Activated naive CD8-positive, alpha-beta T cell treated with anti-CD3 and anti-CD28 coated beads, Interleukin-2, amount 50 U/mL, for 24 hours (primary cell): Measurements from ENCODE around the gene LRRC74B.
"Not testable (repeated sequence)": the region's sequence is repeated elsewhere in the genome, so short reads cannot be mapped to it uniquely, and the experiment has no call there.

Source experiments
- ATAC-seq: fragments of 150-1000 bp; cut with Tn5 transposase; one replicate; pipeline ENCODE4 v1.10.0; 2021
- DNase-seq: peaks from one replicate; pipeline ENCODE4 v3.0.0; 2021
- H3K27ac Mint-ChIP-seq: one replicate; pipeline ENCODE4 v1.8.0; 2021; ENCODE audit warnings: mild to moderate bottlenecking, mixed read lengths
- H3K27me3 Mint-ChIP-seq: one replicate; pipeline ENCODE4 v1.8.0; 2021; ENCODE audit warnings: mixed read lengths
- H3K36me3 Mint-ChIP-seq: one replicate; pipeline ENCODE4 v1.8.0; 2021; ENCODE audit warnings: low read depth, mixed read lengths
- H3K4me1 Mint-ChIP-seq: one replicate; pipeline ENCODE4 v1.8.0; 2021; ENCODE audit warnings: mixed read lengths
- H3K4me3 Mint-ChIP-seq: one replicate; pipeline ENCODE4 v1.8.0; 2021; ENCODE audit warnings: mild to moderate bottlenecking, moderate library complexity, mixed read lengths
- H3K9me3 Mint-ChIP-seq: one replicate; pipeline ENCODE4 v1.8.0; 2021; ENCODE audit warnings: mixed read lengths

The LRRC74B gene

GRCh38 chr22:21069375-21069774, 23.6 kb downstream of the LRRC74B start:
- Mint-ChIP-seq H3K4me3 (no peak overlapping the region), H3K27me3 (peaks cover 2% of the 10 kb centered on the region), H3K36me3 (no peaks in the 10 kb centered on the region), H3K4me1 (peaks cover 5% of the 10 kb centered on the region), H3K27ac (no peak overlapping the region), H3K9me3 (no peaks in the 10 kb centered on the region)
- ATAC-seq (no peak), DNase-seq (no peak)

- Mint-ChIP-seq H3K36me3 (no peaks in the 10 kb centered on the region), H3K27me3 (no peaks in the 10 kb centered on the region), H3K9me3 (no peaks in the 10 kb centered on the region), H3K4me3 (no peak overlapping the region), H3K27ac (no peak overlapping the region), H3K4me1 (peaks cover 5% of the 10 kb centered on the region)
- no peak for DNase-seq
- no peak for ATAC-seq
These were observed 25.2 kb downstream of the LRRC74B start for GRCh38 chr22:21070690-21071615.

DNA sequence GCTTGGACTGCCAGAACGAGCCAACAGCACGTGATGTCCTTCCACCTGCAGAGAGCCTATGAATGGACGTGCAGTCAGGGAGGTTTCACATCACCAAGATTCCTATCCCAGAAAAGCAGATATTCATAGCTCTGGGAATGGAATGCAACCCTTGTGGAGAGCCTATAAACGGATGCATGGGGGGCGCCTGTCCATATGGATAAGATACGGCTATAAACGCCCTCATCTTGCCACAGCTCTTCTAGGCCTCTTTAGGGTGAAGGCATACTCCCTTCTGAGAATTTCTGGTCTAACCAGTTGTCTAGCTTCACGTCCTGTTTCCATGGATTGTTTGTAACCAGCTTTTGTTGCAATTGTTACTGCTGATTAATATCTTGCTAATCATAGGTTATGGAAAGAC, 26.1 kb downstream of the LRRC74B start:
- not testable (repeated sequence) for ATAC-seq, H3K4me3 Mint-ChIP-seq, H3K27ac Mint-ChIP-seq, H3K27me3 Mint-ChIP-seq, H3K9me3 Mint-ChIP-seq, DNase-seq, H3K4me1 Mint-ChIP-seq, H3K36me3 Mint-ChIP-seq

GRCh38 chr22:21073023-21073422, 27.3 kb downstream of the LRRC74B start:
- no peaks in the 10 kb centered on the region for H3K27me3 Mint-ChIP-seq
- DNase-seq: no peak
- H3K4me3 Mint-ChIP-seq: no peak overlapping the region
- no peak overlapping the region for H3K27ac Mint-ChIP-seq
- H3K9me3 Mint-ChIP-seq: no peaks in the 10 kb centered on the region
- H3K36me3 Mint-ChIP-seq: no peaks in the 10 kb centered on the region
- ATAC-seq: no peak
- peaks cover 4% of the 10 kb centered on the region for H3K4me1 Mint-ChIP-seq

DNA sequence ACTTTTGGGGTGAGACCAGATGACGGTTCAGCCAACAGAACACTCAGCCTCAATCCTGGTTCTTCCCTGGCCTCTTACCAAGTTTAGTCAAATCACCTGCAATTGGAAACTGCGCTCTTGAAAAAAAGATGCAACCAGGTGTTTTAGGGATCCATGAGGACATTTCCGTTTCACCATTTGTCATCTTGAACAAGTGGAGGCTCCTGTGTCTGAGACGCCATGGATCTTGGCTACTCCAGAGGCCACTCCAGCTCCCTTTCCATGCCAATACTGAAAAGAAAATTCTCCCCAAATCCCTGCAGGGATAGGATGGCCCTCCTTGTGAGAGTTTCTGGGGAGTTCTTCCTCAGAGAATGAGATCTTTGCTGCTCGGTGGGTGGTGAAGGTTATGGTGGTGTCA, 27.7 kb downstream of the LRRC74B start:
- H3K9me3 Mint-ChIP-seq: no peaks in the 10 kb centered on the region
- no peak overlapping the region for H3K27ac Mint-ChIP-seq
- H3K27me3 Mint-ChIP-seq: no peaks in the 10 kb centered on the region
- H3K4me3 Mint-ChIP-seq: no peak overlapping the region
- ATAC-seq: no peak
- H3K36me3 Mint-ChIP-seq: no peaks in the 10 kb centered on the region
- H3K4me1 Mint-ChIP-seq: no peaks in the 10 kb centered on the region
- DNase-seq: no peak

- H3K9me3 Mint-ChIP-seq: no peaks in the 10 kb centered on the region
- ATAC-seq: no peak
- no peak overlapping the region for H3K4me3 Mint-ChIP-seq
- no peaks in the 10 kb centered on the region for H3K36me3 Mint-ChIP-seq
- H3K4me1 Mint-ChIP-seq: no peaks in the 10 kb centered on the region
- no peaks in the 10 kb centered on the region for H3K27me3 Mint-ChIP-seq
- DNase-seq: no peak
- H3K27ac Mint-ChIP-seq: no peak overlapping the region
These were observed 28.5 kb downstream of the LRRC74B start for GRCh38 chr22:21074102-21074715.

- H3K4me1 Mint-ChIP-seq: no peaks in the 10 kb centered on the region
- H3K9me3 Mint-ChIP-seq: no peaks in the 10 kb centered on the region
- DNase-seq (no peak), ATAC-seq (no peak)
- no peaks in the 10 kb centered on the region for H3K36me3 Mint-ChIP-seq
- H3K27me3 Mint-ChIP-seq: no peaks in the 10 kb centered on the region
- H3K4me3 Mint-ChIP-seq: no peak overlapping the region
- H3K27ac Mint-ChIP-seq: no peak overlapping the region
These were observed 29.9 kb downstream of the LRRC74B start for GRCh38 chr22:21075516-21076138.

GRCh38 chr22:21076912-21077625, 31.3 kb downstream of the LRRC74B start:
- ATAC-seq: no peak
- Mint-ChIP-seq H3K36me3 (no peaks in the 10 kb centered on the region), H3K9me3 (no peaks in the 10 kb centered on the region), H3K4me1 (no peaks in the 10 kb centered on the region), H3K27ac (no peak overlapping the region), H3K27me3 (peaks cover 1% of the 10 kb centered on the region), H3K4me3 (no peak overlapping the region)
- DNase-seq: no peak

DNA sequence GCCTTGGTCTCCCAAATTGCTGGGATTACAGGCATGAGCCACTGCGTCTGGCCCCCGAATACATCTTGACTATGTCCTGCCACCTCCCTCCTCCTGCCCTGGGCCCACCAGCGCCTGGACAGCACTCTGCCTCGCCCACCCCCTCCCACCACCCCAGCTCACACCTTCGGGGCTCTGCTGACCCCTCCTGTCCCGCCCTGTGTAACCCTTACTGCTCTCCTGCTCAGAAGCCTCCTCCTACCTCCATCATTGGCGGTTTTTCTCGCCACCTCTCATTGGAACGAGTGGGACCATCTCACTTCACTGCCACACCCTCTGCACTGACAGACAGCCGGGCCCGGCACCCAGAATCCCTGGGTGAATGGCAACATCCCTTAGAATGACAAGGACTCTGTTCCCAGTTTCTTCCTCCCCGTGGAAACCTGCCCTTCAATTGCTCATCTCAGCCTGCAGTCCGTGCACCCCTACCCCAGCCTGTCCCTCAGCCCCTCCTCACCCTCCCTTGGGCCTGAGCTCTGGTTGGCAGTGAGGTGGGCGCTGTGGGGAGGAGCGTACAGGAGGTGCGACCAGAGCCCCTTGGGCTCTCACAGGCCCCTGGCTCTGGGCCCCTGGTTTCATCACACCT, 32.2 kb downstream of the LRRC74B start:
- Mint-ChIP-seq H3K27ac (no peak overlapping the region), H3K4me3 (no peak overlapping the region), H3K4me1 (no peaks in the 10 kb centered on the region), H3K27me3 (peaks cover 1% of the 10 kb centered on the region), H3K9me3 (no peaks in the 10 kb centered on the region), H3K36me3 (no peaks in the 10 kb centered on the region)
- no peak for DNase-seq
- no peak for ATAC-seq

DNA sequence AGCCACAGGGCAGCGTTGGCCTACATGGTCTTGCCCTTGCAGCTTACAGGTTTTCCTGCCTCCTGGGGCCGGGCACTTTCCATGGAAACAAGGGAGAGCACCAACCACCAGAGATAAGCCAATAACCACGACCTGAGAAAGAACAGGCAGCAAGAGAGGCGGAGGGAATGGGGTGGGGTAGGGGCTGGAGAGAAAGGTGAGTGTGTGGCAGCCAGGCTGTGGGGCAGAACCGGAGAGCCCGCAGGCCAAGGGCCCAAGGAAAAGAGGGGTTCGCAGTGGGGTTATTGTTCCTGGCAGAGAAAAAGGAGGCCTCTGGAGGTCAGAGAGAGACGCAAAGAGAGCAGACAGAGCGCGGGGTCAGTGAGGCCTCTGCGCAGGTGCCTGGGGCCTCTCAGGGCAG, 33.2 kb downstream of the LRRC74B start:
- H3K4me3 Mint-ChIP-seq: no peak overlapping the region
- H3K36me3 Mint-ChIP-seq: no peaks in the 10 kb centered on the region
- ATAC-seq (no peak), DNase-seq (no peak)
- H3K27me3 Mint-ChIP-seq: peaks cover 1% of the 10 kb centered on the region
- H3K9me3 Mint-ChIP-seq: no peaks in the 10 kb centered on the region
- no peaks in the 10 kb centered on the region for H3K4me1 Mint-ChIP-seq
- no peak overlapping the region for H3K27ac Mint-ChIP-seq

DNA sequence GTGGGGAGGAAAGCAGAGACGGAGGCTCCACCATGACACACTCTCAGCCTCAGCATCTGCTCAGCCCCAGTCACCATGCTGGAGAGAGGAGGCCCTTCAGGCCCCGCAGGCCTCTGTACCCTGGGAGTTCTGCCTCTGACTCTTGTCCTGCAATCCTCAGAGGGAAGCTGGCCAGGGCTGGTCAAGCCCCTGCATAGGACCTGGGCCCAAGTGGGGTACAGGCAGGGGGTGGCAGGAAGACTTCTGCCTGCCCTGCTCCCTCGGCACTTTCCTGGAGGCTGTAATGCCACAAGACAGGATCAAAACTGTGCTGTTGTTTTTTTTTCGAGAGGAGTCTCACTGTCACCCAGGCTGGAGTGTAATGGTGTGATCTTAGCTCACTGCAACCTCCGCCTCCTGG, 33.7 kb downstream of the LRRC74B start:
- Mint-ChIP-seq H3K9me3 (no peaks in the 10 kb centered on the region), H3K4me3 (no peak overlapping the region)
- ATAC-seq: no peak

GRCh38 chr22:21080435-21081137, 34.8 kb downstream of the LRRC74B start:
- peaks cover 1% of the 10 kb centered on the region for H3K27me3 Mint-ChIP-seq
- H3K27ac Mint-ChIP-seq: no peak overlapping the region
- no peak for ATAC-seq

More for the DNA sequence above, 33.7 kb downstream of the LRRC74B start:
- DNase-seq: no peak
- H3K4me1 Mint-ChIP-seq: no peaks in the 10 kb centered on the region
- H3K27me3 Mint-ChIP-seq: peaks cover 1% of the 10 kb centered on the region
- no peaks in the 10 kb centered on the region for H3K36me3 Mint-ChIP-seq
- H3K27ac Mint-ChIP-seq: no peak overlapping the region

DNA sequence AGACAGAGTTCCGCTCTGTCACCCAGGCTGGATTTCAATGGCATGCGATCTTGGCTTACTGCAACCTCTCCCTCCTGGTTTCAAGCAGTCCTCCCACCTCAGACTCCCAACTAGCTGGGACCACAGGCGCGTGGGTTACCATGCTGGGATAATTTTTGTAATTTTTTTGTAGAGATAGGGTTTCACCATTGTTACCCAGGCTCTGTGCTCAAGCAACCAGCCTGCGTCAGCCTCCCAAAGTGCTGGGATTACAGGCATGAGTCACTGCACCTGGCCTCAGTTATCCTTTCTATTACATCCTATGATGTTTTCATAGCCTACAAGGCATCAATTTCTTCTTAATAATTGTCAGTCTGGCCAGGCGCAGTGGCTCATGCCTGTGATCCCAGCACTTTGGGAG, 36.5 kb downstream of the LRRC74B start:
- Mint-ChIP-seq H3K9me3 (no peaks in the 10 kb centered on the region), H3K4me3 (no peak overlapping the region), H3K27me3 (peaks cover 1% of the 10 kb centered on the region), H3K4me1 (no peaks in the 10 kb centered on the region), H3K36me3 (no peaks in the 10 kb centered on the region), H3K27ac (no peak overlapping the region)
- DNase-seq: no peak
- ATAC-seq: no peak

More at GRCh38 chr22:21080435-21081137, 34.8 kb downstream of the LRRC74B start:
- no peaks in the 10 kb centered on the region for H3K9me3 Mint-ChIP-seq
- H3K36me3 Mint-ChIP-seq: no peaks in the 10 kb centered on the region
- no peak for DNase-seq
- no peak overlapping the region for H3K4me3 Mint-ChIP-seq
- H3K4me1 Mint-ChIP-seq: no peaks in the 10 kb centered on the region

DNA sequence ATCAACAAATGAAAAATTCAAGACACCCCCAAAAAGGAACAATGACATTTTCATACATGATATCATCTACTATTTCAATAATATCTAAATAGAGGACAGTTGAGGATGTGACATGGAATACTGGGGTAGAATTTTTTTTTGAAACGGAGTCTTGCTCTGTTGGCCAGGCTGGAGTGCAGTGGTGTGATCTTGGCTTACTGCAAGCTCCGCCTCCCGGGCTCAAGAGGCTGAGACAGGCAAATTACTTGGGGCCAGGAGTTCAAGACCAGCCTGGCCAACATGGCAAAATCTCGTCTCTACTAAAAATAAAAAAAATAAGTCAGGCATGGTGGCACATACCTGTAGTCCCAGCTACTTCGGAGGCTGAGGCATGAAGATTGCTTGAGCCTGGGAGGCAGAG, 41.4 kb downstream of the LRRC74B start:
- DNase-seq: no peak
- Mint-ChIP-seq H3K27me3 (no peaks in the 10 kb centered on the region), H3K36me3 (no peaks in the 10 kb centered on the region), H3K4me1 (no peaks in the 10 kb centered on the region), H3K9me3 (no peaks in the 10 kb centered on the region), H3K4me3 (no peak overlapping the region), H3K27ac (no peak overlapping the region)
- no peak for ATAC-seq
